ENCODE measurements around the gene PAGE2B.
"Not testable (repeated sequence)": the region's sequence is repeated elsewhere in the genome, so short reads cannot be mapped to it uniquely, and the experiment has no call there.

Gene PAGE2B, protein sequence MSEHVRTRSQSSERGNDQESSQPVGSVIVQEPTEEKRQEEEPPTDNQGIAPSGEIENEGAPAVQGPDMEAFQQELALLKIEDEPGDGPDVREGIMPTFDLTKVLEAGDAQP

GRCh38 chrX:55074851-55075467 is at the start of gene PAGE2B:
Gene PAGE2B, plus strand, starts transcription at chrX:55075030. Its CDS starts 1,012 bp downstream, at chrX:55076042.
- no peak for DNase-seq (ENCODE audit: low read depth)

GRCh38 chrX:55026143-55026542 is 48.7 kb upstream of the PAGE2B start:
- DNase-seq (ENCODE audit: low read depth), result no peak

GRCh38 chrX:55026840-55027239 is 48.0 kb upstream of the PAGE2B start:
- no peak for DNase-seq (ENCODE audit: low read depth)

DNA sequence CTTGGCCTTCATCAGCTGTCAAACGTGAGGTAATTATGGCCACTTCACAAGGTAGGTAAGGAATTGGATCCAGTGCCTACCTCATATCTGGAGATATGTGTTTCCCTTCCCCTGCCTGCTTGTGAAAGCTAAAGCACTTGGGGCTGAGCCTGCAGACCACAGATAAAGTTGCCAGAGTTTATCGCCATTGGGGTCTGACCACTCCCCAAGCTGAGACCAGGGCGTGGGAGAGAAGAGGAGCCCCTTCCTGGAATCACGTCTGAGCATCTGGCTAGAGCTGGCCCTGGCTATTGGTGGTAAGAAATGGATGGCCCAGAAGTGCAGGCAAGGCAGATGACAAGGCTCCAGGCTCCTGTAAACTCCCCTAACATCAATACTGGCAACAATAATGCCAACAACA is 46.8 kb upstream of the PAGE2B start:
- DNase-seq (ENCODE audit: low read depth), result no peak

DNA sequence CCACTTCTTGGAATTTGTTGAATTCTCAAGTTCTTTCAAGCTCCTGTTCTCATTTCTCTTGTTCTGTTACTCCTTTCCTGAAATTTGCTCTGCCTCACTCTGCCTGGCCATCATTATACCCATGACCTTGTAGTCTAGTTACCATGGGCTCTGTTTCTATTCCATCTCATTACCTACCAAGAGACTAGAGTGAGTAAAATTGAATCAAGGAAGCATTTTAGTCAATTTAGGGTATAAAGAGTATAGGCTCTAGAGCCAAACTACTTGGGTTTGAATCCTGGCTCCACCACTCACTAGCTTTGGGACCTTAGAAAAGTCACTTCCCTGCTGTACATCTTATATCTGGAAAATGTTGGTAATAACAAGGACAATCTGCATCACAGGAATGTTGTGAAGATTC is 46.2 kb upstream of the PAGE2B start:
- no peak for DNase-seq (ENCODE audit: low read depth)

DNA sequence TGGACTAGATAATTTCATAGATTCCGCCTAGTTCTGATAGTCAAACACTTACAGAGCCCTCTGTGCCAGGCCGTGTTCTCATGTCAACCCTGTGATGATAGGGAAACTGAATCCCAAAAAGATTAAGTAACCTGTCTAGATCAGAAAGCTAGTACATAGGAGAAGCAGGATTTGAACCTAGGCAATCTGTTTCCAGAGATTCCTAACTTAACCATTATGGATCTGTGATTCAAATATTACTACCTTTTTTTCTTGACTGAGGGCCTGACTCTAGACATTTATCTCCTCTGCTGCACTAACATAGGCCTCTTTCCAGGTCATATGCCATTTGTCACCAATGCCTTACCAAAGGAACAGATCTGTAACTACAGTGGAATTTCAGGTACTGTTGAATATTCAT is 45.5 kb upstream of the PAGE2B start:
- no peak for DNase-seq (ENCODE audit: low read depth)

- DNase-seq (ENCODE audit: low read depth), result no peak
These were observed 44.3 kb upstream of the PAGE2B start, which contains the start of gene ALAS2 for GRCh38 chrX:55030271-55031205. Gene ALAS2, minus strand, starts transcription at chrX:55030977. Its CDS starts 4,977 bp downstream, at chrX:55026000.

- DNase-seq (ENCODE audit: low read depth), result no peak
These were observed 41.4 kb upstream of the PAGE2B start for GRCh38 chrX:55033429-55033828.

DNA sequence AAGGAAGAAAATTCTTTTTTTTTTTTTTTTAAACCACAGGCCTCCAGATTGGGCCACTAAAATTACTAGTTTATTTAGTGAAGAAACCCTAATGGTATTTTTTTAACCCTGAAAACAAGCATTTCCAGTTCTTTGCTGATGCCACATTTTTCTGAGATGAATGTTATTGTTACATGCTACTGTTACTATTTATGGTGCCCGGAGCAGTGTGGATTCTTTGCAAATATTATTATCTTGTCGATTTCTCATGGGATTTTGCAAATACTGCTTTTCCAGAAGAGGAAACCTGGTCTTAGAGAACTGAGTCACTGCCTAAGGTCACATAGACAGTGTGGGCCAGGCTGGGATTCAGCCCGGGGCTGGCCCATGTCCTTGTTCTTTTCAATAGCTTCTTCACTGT is 35.4 kb upstream of the PAGE2B start:
- DNase-seq (ENCODE audit: low read depth), result no peak

GRCh38 chrX:55041514-55041913 is 33.3 kb upstream of the PAGE2B start:
- DNase-seq (ENCODE audit: low read depth), result no peak

DNA sequence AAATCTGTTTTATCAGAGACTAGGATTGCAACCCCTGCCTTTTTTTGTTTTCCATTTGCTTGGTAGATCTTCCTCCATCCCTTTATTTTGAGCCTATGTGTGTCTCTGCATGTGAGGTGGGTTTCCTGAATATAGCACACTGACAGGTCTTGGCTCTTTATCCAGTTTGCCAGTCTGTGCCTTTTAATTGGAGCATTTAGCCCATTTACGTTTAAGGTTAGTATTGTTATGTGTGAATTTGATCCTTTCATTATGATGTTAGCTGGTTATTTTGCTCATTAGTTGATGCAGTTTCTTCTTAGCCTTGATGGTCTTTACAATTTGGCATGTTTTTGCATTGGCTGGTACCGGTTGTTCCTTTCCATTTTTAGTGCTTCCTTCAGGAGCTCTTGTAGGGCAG is 24.2 kb upstream of the PAGE2B start:
- not testable (repeated sequence) for DNase-seq (ENCODE audit: low read depth)

DNA sequence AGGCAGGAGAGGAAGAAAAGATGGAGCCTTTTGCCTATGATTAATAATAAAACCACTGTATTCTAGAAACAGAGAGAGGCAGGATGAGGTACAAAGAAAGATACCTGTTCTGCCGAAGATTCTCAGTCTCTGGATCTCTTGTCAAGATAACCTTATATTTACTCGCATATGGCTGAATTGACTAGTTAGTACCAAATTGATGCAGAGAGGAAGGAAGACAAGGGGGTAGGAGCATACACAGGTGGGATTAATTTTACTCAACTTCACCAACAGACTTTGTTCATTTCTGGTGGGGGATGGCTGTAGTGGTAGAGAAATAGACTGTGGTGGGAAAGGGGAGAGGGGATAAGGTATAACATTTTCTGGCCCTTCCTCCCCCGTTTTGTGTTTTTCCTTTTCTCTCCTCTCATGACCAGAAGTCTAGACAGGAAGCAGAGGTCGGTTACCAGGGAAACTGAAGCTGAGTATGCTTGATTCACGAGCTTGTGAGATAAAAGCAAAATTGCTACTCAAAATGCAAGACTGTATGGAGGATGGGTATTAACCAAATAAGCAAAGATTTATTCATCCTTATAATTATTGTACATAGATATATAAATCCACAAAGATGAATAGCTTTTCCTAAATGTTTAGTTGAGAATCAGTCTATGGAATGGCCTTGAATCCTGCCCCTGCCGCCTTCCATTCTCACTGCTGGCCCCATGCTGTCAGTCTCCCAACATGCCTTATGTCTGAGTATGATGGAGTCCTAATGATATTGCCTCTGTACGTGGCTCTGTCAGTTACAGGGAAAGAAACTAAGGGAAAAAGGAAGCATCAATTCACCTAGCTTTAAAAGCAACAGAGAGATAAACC is 17.8 kb upstream of the PAGE2B start:
- peak; percentile 24 for DNase-seq (ENCODE audit: low read depth)

- DNase-seq (ENCODE audit: low read depth), result no peak
These were observed 17.1 kb upstream of the PAGE2B start for GRCh38 chrX:55057675-55058249.

DNA sequence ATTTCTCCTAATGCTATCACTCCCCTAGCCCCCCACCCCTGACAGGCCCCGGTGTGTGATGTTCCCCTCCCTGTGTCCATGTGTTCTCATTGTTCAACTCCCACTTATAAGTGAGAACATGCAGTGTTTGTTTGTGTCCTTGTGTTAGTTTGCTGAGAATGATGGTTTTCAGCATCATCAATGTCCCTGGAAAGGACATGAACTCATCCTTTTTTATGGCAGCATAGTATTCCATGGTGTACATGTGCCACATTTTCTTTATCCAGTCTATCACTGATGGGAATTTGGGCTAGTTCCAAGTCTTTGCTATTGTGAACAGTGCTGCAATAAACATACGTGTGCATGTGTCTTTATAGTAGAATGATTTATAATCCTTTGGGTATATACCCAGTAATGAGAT is 7.7 kb upstream of the PAGE2B start:
- DNase-seq (ENCODE audit: low read depth), result not testable (repeated sequence)

DNA sequence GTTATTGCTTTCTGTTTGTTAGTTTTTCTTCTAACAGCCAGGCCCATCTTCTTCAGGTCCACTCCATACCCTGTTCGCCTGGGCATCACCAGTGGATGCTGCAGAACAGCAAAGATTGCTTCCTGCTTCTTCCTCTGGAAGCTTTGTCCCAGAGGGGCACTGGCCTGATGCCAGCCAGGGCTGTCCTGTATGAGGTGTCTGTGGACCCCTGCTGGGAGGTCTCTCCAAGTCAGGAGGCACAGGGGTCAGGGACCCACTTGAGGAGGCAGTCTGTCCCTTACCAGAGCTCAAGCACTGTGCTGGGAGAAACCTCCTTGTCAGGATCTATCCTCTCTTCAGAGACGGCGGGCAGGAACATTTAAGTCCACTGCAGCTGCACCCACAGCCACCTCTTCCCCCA is 2.5 kb upstream of the PAGE2B start:
- no peak for DNase-seq (ENCODE audit: low read depth)

DNA sequence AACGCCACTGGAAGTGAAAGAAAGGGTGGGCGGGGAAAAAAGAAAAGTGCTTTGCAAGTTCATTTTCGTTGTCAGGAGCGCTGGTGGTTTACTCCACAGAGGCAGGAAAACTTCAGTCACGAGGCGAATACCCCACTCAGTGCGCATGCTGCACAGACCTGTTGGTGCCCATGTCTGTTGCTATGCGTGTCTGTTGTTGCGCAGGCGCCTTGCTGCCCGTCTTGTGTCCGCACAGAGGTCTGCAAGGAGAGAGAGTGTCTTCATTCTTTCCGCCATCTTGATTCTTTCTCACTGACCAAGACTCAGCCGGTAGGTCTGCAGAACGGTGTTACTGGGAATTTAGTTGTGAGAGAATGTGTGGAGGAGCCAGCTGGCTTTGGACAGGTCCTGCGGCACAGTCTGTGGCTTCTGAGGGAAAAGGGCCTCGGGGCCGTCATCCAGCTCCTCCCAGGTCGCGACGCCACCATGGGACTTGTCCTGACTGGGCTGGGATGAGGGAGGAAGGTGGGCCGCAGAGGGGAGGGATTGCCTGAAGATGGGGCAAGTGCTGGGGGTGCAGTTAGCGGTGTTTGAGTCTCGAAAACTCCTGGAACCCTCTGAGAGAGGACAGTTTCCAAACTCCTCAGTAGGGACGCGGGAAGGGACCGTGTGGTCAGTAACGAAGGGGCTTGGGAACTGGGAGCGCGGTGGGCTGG is 14.1 kb downstream of the PAGE2B start, which contains the start of gene PAGE2:
Gene PAGE2, plus strand, starts transcription at position 224 of the 695 bp plus-strand sequence. CDS start 1,003 bp downstream, outside the sequence.
- DNase-seq (ENCODE audit: low read depth), result no peak

DNA sequence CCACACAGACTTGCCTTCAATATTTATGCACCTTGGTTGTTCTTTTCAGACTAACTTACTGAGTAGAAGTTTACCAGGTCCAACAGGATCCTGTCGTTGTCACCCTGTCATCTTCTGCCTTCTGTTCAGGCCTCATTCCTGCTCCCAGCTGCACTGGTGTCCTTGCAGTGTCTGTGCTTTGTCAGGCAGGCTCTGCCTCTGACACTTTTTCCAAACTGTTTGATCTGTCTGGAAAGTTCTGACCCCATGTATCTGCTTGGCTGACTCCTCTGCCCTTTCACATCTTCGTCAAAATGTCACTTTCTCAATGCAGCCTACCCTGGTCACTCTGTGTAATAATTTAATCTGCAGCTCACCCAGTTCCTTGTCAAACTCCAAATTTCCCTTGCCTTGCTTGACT is 23.9 kb downstream of the PAGE2B start:
- no peak for DNase-seq (ENCODE audit: low read depth)

GRCh38 chrX:55099162-55099561 is 24.3 kb downstream of the PAGE2B start:
- no peak for DNase-seq (ENCODE audit: low read depth)

DNA sequence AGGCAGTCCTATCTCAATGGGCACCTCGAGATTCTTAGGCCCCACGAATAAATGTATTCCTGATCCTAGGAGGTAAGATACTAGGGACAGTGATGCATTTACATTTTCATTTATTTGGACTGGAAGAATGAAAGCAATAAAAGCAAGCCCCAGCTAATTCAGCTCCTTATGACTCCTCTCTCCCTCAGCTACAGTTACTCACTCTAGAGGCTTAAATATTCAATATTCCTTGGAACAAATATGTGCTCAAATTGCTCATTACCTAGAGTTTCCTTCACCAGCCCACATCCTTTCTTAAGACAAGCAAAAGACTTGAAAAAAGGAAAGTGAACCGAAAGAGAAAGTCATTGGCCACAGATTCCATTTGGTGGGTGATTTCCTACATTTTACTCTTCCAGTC is 27.9 kb downstream of the PAGE2B start:
- DNase-seq (ENCODE audit: low read depth), result no peak

DNA sequence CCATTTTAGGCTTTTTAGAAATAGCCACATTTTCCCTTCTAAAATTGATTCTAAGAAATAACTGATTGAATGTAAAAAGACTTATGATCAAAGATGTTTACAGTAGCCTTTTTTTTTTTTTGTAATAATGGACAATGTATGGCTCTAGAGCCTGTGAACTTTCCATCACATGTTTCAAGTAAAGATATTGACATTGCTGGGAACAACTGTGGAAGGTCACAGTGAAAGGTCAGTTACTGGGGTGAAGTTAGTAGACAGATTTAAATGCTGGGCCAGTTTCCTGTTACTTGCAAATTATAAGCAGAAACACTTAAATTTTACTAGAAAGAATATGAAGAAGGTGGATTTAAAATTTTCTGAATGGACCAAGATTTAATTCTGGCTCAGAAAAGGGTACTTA is 32.4 kb downstream of the PAGE2B start:
- DNase-seq (ENCODE audit: low read depth), result no peak

DNA sequence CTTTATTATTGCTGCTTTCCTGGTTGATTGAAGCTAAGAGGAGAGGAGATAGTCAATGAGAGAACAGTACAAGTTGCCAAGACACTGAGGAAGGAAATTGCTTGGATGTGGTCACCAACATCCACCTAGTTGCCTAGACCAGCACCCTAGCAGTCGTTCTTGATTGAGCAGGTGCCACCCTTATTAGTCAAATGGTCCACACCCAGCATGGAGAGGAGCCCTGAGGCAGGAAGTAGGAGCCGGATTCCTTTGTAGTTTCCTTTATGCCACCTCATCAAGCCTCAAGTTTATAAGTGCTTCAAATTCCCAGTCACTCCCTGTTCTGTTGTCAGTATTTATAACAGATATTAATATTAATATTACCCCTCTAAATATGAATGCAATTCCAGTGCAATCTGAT is 33.1 kb downstream of the PAGE2B start:
- no peak for DNase-seq (ENCODE audit: low read depth)
